Measurements from ENCODE around the gene UBE2V1.

- no peak for TF ChIP-seq YY1 (IDR thresholded peaks at IDR 0.05; ENCODE audit: low read depth)
- TF ChIP-seq, protein P1, sequence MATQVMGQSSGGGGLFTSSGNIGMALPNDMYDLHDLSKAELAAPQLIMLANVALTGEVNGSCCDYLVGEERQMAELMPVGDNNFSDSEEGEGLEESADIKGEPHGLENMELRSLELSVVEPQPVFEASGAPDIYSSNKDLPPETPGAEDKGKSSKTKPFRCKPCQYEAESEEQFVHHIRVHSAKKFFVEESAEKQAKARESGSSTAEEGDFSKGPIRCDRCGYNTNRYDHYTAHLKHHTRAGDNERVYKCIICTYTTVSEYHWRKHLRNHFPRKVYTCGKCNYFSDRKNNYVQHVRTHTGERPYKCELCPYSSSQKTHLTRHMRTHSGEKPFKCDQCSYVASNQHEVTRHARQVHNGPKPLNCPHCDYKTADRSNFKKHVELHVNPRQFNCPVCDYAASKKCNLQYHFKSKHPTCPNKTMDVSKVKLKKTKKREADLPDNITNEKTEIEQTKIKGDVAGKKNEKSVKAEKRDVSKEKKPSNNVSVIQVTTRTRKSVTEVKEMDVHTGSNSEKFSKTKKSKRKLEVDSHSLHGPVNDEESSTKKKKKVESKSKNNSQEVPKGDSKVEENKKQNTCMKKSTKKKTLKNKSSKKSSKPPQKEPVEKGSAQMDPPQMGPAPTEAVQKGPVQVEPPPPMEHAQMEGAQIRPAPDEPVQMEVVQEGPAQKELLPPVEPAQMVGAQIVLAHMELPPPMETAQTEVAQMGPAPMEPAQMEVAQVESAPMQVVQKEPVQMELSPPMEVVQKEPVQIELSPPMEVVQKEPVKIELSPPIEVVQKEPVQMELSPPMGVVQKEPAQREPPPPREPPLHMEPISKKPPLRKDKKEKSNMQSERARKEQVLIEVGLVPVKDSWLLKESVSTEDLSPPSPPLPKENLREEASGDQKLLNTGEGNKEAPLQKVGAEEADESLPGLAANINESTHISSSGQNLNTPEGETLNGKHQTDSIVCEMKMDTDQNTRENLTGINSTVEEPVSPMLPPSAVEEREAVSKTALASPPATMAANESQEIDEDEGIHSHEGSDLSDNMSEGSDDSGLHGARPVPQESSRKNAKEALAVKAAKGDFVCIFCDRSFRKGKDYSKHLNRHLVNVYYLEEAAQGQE (IDR thresholded peaks at IDR 0.05; ENCODE audit: low read depth) = no peak
- no peak for TF ChIP-seq FOXM1 (IDR thresholded peaks at IDR 0.05; ENCODE audit: borderline replicate concordance, low read depth)
- no peak for TF ChIP-seq TAF1 (IDR thresholded peaks at IDR 0.05; ENCODE audit: low read depth)
- no peak for TF ChIP-seq MAX (IDR thresholded peaks at IDR 0.05)
- TF ChIP-seq TEAD4 (IDR thresholded peaks at IDR 0.05) = no peak
- TF ChIP-seq, protein P2, sequence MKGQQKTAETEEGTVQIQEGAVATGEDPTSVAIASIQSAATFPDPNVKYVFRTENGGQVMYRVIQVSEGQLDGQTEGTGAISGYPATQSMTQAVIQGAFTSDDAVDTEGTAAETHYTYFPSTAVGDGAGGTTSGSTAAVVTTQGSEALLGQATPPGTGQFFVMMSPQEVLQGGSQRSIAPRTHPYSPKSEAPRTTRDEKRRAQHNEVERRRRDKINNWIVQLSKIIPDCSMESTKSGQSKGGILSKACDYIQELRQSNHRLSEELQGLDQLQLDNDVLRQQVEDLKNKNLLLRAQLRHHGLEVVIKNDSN (IDR thresholded peaks at IDR 0.05) = no peak
- no peak for TF ChIP-seq CREB1 (IDR thresholded peaks at IDR 0.05; ENCODE audit: low read depth)
- TF ChIP-seq NFIC (IDR thresholded peaks at IDR 0.05) = no peak
- no peak for TF ChIP-seq RAD21 (IDR thresholded peaks at IDR 0.05; ENCODE audit: low read depth)
- no peak for TF ChIP-seq EP300 (IDR thresholded peaks at IDR 0.05; ENCODE audit: borderline replicate concordance)
- TF ChIP-seq ZBTB7A (IDR thresholded peaks at IDR 0.05; ENCODE audit: low read depth) = no peak
- TF ChIP-seq EGR1 (IDR thresholded peaks at IDR 0.05) = no peak
These were observed 28.2 kb upstream of the UBE2V1 start for GRCh38 chr20:50141018-50141675.

Data from Ishikawa (cell line).